ENCODE data around the gene PUM2.

- TF ChIP-seq CTCF (IDR thresholded peaks at IDR 0.05; ENCODE audit: low read depth, low read length), result no peak
- no peak for TF ChIP-seq EZH2phosphoT487 (IDR thresholded peaks at IDR 0.05; ENCODE audit: low read depth)
These were observed 120.6 kb downstream of the PUM2 start for GRCh38 chr2:20230114-20230425.

All from OCI-LY3 (cell line).